HPDE6-E6E7 (cell line): ENCODE measurements around the gene MEGF6.

Experiments
- DNase-seq: peaks from one replicate; pipeline ENCODE4 v3.0.0; 2011; ENCODE audit warnings: missing footprints; ENCODE audit errors: extremely low spot score

Gene MEGF6

DNA sequence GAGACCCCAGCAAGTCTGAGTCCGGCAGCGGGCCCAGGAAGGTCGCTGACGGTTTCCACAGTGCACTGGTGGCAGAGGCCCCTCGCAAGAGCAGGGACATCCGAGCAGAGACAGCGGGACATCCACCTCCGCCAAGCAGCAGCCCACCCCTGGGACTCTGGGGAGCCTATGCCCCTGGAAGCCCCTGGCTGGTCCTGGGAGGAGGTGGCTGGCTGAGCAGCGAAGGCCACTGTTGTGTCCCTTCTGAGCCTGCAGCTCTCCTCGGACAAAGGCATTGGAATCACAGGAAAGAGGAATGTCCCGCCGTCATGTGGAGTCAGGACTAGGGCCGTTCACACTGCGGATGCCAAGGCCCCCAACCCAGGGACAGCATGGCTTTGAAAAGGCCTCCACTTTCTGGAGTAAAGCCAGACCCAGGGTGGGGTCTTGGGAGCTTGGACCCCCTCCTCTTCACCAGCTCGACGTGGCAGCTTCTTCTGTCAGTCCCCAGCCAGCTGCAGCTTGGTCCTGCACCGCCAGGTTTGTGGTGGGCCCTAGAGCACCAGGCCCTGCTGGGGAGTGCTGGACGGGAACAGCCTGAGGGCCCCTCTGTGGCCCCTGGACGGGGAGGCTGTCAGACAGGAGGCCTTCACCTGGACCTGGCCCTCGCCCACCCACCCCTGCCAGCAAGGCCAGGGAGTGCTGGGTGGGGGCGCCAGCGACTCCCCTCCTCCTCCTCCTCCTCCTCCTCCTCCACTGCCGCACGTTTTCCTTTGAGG is 1.4 kb downstream of the MEGF6 start:
- no peak for DNase-seq

DNA sequence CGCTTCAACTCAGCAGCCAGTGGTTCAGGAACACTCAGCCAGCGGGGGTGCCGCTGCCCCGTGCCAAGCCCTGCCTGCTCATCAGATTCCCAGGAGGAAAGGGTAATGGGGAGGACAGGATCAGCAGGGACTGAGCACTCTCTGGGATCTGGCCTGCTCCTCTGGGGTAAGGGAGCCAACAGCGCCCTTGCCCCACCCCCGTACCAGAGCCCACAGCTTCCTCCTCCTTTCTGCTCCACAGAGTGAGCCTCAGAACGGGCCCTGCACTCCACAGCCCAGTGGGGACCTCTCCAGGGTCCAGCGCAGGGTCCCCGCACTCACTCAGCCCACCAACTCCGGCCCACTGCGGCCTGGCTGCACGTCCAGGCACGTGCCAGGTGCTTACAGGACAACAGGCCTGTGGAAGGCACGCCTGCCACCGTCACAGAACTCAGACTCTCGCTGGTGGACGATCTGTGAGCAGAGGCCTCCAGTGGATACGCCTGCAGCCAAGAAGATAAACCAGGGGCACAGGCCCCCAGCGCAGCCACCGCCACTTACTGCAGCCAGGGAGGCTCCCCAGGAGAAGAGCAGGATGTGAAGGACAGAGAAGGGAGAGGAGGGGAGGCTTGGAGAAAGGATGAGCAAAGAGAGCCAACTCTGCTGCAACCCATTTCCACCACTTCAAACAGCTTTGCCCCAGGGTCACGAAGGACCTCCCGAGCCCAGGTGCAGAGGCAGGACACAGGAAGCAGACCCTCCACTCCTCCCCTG is 2.1 kb downstream of the MEGF6 start:
- DNase-seq, result no peak

DNA sequence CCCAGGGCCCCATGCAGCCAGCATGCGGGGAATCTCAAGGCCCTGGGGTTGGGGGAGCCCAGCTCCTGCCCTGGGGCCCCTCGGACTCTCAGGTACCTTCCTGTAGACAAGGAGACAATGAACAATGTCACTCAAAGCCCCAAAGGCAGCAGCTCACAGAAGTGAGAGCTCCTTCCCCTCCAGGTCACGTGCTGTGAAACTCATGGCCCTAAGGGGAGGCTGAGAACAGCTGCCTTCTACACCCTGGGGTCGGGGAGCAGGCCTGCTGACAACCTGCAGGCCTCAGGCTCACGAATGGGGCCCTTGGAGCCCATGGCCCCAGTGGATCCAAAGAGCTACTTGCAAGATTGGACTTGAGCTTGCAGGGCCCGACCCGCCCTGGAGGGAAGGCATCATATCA is 3.2 kb downstream of the MEGF6 start:
- DNase-seq, result no peak

DNA sequence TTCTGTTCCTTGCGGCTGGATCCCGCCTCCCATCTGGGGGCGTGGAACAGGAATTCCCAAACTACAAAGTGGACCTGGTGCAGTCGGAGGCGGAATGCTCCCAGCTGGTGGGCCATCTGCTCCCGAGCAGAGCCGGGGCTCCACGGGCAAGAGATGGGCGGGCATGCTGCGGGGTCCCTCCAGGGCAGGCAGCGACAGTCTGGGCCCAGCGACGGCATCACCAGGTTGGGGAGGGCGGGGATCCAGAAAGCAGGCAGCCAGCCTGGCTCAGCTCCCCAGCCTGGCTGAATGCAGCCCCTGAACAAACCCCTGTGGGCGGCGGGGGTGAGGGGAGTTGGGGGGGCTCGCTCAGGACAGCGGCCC is 3.6 kb downstream of the MEGF6 start:
- DNase-seq, result no peak

DNA sequence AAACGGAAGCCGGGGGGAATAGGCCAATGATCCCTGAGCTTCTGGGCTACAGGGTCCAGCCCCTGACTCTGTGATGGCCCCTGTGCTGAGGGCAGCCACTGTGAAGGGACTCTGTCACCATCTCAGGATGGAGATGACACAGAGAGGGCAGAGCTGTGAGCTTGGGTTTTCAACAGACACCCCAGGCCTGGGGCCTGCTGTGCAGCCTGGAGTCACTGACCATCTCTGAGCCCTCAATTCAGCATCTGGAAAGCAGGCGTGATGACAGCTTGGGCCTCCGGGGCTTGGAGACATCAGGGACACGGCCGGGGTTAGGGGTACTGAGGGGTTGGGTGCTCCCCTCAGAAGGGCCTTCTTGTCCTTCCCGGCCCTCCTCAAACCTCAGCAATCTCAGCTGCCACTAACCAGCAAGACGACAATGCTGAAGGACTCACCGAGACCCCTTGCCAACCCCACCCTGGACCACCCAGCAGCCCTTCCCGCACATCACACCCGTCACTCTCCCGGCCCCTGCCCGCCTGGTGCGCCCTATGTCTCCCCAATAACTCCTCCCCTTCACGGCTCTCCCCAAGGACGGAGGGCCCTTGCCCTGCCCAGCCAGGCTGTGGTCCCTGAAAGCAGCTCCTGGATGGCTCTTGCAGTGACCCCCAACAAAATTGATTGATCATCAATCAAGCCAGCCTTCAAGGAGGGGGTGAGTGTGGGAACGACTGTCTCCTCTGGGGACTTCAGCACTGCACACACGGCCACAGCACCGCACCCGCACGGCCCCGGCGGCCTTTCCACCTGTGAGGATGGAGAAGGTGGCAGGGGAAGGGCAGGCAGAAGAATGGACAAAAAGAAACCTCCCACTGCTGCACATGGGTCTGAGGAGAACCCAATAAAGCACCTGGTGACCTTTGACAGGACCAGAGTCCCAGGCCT is 4.3 kb downstream of the MEGF6 start:
- DNase-seq, result no peak

DNA sequence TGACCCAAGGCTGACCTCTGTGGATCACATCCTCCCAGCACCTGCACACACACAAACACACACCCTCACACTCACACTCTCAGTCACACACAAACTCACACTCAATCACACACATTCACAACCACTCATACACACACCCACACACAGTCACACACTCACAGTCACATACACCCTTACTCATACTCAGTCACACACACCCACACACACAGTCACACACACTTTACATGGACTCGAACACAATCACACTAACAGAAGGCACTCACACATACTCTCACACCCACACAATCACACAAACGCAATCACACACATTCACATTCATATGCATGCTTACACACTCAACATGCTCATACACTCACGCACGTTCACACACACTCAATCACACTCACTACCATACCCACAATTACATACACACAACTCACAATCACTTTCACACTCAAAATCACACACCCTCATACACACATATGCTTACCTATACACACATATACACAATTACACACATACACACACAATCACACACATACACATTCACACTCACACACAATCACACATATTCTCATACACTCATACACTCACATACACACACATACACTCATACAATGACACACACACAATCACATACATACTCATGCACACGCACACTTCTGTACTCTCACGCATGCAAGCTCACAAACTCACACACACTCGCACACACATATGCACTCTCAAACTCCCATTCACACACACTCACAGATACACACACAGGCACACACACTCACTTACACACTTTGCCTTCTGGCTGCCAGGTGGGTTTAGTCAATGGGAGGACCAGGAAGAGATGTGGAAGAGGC is 6.1 kb downstream of the MEGF6 start:
- DNase-seq, result no peak

DNA sequence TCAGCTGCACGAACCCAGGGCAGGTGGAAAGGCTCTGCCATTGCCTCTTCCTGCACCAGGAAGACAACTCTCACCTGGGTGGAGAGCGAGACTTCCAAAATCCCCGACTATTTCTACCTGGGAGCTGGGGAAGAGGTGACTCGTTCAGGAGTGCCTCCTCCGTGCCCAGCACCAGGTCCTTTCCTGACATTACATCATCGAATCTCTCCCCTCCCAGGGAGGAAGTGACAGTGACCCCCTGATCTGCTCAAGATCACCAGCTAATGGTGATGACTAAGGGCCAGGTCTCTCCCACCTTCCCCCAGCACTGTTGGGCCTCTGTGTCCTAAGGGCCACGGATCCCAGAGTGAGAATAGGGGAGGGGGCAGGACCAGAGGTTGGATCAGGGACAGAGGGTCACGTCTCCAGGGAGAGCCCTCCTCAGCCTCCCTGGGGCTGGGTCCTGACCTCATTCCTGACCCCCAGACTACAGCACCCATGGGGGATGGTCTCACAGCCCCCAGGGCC is 6.8 kb downstream of the MEGF6 start:
- no peak for DNase-seq

DNA sequence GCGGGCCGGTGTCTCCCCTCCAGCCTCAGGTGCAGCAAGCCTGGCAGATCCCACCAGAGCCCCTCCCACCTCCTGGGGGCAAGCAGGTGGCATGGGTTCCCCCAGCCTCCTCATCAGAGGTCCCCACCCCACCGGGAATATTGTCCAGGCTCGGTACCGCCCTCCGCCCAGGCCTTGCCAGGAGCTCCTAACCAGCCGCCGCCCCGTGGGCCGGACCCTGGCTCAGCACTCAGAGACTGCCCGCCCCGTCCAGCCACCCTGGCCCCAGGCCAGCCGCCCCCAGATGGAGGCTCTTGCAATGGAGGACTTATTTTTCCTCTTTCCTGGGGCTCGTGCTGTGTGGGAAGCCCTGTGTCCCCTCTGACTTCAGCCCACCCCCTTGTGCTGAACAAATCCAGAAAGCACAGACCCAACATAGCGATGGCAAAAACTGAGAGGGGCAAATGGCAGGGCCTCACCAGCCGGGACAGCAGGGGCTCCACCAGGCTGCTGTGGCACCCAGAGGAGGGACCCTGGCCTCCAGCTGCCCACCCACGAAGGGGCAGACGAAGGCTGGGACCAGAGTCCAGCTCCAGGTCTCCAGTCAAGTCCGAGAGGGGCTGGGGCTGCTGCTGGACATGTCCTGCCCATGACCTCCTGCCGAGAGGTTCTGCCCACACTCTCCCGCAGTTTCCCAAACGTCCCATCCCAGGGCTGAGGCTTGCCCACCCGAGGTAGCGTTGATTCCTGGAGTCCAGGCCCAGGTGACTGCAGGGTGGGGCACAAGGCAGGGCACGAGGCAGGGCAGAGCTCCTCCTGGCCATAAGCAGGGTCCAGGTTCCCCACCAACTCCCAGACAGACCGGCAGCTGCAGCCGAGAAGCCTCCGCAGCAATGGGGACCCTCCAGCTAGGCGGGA is 7.5 kb downstream of the MEGF6 start:
- no peak for DNase-seq

DNA sequence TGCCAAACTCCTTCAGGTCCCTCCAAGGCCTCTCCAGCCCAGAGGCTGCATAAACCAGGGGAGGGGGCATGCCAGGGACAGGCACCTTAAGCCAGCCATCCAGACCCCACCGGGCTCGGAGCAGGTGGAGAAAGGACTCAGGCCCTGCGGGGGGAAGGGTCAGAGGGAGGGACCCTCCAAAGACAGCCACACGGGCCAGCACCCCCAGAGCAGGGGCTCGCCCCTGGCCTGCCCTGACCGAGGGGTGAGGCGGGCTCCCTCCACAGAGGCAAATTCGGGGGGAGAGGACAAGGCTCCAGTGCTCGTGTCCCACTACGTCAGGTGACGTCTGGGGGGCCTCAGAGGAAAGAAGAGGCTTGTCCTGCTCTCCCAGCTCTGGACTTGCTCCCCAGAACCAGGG is 8.2 kb downstream of the MEGF6 start:
- no peak for DNase-seq

DNA sequence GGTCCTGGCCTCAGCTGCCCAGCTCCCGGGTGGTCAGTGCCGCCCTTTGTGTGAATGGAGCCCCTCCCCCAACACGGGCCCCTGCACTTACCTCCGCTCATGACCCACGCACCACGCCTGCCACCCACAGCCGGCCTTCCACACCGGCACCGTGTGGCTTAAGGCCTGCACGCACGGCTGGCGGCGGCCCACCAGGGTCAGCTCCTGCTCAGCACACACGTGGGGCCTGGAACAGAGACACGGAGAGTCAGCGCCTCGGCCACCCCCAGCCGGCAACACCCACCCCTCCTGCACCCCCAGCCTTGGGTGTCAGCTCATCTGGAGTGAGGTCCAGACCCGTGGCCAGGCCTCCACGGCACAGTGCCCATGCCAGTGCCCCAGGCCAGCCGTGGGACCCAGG is 8.9 kb downstream of the MEGF6 start:
- no peak for DNase-seq

DNA sequence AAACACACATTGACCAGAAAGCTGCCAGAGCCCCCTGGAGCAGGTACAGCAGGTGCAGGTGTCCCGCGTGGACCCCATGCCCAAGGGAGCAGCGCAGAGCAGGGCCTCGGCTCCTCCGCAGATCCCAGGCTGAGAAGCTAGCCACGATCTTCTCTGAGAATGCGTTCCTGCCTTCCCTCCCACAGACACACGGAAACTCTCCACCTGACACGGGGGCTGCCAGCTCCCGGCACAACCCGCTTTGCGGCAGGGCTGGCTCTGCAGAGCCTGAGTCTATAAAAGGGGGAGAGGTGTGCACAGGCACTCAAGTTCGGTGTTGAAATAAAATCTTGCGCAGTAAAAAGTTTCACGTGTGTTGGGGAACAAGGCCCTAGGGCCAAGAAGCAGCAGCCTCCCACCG is 9.6 kb downstream of the MEGF6 start:
- no peak for DNase-seq

DNA sequence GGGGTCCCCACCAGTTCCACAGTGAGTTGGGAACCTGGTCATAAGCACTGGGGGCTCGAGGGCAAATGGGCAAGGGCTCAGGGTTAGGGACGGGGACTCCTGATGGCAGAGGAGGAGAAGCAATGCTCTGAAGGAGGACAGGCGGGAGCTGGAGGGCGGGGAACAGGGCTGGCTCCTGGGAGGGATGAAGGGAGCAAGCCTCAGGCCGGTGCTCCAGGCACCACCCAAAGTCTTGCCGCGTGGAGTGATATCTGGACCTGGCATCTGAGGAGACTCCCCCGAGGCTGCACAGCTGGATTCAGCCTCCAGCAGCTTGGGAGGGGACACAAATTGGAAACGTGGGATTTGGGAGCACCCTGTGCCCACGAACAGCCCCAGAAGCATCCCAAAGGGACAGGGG is 11.0 kb downstream of the MEGF6 start:
- DNase-seq, result no peak

DNA sequence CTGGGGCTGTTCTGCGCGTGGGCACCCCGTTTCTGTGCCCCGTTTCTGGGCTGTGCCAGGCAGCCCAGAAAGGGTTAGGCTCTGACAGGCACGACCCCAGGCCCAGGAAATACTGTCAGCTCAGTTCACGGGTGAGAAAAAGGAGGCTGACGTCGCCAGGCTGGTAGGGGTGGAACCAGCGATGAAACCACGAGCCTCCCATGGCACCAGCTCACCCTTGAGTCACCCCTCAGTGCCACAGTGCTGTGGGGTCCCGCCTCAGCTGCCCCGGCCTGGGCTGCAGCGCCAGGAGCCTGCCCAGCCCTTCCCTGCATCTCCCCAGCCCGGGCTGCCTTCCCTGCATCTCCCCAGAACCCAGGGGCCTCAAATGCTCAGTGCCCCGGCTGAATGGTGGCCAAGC is 11.5 kb downstream of the MEGF6 start:
- DNase-seq, result no peak

DNA sequence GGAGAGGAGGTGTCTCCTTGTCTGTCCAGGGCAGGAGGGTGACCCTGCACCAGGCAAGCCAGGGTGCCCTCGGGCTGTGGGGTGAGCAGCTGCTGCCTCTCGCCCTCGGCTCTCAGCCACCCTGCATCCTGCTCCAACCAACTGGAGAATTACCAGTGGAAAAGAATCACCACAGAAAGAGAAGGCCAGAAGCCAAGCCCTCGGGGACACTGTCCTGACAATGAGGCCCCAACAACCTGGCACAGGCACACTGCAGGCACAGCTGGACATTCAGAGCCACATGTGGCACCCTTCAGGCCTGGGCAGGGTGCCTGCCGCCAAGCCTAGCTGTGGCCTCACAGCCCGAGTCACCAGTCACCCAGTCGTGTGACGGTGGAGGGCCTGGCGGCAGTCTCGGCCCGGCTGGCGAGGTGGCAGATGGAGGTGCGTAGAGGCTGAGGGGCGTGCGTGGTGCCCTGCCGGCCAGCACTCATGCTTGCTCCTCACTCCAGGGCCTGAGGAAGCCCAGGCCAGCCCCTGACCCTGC is 12.0 kb downstream of the MEGF6 start:
- DNase-seq, result no peak

DNA sequence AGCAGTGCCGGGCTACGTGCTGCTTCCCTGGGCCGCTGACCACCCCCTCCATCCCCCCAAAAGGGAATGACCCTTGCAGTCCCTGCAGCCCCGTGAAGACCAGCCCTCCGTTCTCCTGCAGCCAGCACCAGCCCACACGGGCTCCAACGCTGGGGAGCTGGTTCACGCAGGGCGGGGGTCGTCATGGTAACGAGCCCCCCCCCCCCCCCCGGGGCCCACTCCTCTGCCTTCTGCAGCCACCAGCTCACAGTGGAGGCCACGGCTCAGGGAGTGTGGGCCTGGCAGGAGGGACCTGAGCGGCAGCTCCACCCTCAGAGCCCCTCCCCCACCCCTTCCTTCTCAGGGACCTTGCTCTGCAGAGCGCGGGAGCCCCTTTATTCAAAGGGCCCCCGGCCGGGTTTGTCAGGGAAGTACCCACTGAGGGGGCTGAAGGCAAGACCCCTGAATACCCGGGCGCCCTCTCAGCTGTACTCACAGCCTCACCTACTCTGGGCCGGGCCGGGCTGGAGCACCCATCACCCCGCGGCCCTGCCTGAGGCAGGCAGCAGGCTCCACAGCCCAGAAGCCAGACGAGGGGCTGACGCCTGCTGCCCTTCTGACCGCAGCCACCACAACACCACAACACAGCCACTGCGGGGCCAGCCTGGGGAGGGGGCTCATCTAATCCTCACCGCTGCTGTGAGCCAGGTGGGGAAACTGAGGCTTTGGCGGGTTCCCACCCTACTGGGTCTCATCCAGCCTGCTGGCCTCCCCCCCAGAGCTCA is 12.6 kb downstream of the MEGF6 start:
- DNase-seq, result no peak

DNA sequence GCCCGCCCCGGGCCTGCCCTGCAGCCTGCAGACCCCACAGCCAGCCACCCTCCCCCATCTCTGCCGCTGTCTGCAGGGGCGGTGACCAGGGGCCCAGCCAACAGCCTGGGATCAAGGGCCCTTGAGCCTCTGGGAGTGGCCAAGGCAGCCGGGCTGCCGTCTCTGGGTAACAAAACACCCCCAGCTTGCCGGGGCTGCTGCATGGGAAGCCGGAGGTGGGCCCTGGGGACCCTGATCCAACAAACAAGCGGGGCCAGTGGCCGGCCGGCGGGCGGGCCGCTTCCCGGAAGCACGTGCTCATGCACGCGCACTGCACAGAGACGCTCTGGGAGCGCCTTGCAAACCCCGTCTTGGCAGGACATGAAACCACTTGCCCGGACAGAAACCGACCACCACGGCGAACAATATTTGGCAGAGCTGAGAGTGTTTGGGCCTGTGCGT is 13.2 kb downstream of the MEGF6 start:
- DNase-seq, result peak; percentile 50

DNA sequence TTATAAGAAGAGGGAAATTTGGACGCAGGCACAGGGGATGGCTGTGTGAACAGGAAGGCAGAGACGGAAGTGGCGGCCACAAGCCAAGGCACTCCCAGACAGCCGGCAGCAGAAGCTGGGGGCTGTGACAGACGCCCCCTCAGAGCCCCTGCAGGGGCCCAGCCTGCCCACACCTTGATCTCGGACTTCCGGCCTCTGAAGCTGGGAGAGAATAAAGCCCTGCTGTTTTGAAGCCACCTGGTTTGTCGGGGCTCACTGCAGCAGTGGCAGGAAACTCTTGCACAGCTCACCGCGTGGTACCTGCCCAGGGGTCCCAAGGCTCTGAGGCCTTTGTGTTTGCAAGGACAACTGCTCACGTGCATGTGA is 13.7 kb downstream of the MEGF6 start:
- DNase-seq, result no peak

DNA sequence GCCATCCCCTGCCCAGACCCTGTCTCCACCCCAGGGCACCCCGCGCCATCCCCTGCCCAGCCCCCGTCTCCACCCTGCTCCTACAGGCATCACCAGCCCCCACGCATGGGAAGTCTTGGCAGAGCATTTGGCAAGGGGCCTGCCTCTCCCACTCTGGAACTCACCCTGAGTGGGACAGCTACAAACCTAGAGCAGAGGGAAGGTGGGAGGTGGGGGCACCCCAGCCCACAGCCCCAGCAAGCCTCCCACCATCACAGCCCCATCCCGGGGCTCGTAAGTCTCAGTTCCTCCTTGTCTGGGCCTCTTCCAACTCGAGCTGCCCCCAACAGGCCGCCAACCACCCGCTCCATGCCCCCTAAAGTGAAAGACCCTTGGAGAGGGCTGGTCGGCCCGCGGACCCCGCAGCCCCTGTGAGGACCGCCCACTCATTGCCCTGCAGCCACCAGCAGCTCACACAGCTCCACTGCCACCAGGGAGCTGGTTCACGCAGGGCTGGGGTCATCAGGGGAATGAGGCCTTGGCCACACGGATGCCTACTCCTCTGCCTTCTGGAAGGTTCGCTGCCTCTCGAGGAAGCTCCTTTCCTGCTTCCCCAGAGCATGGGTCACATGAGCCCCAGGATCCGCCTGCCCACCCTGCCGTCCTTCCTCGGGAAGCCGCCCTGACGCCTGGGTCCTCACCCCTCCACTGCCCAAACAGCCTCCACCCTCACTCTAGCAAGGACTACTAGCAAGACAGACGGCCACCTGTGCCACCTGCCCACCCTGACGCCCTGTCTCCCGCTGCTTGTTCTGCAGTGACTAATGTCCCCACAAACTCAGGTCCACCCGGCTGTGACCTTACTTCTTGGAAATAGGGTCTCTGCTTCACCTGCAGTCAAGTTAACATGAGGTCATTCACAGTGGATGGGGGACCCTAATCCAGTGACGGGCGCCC is 14.4 kb downstream of the MEGF6 start:
- no peak for DNase-seq
